Measurements from ENCODE around the gene DLGAP1.
"Not testable (repeated sequence)": the region's sequence is repeated elsewhere in the genome, so short reads cannot be mapped to it uniquely, and the experiment has no call there.

GRCh38 chr18:4287340-4287739 lies 167.8 kb downstream of the DLGAP1 start:
- TF ChIP-seq CEBPB (IDR thresholded peaks at IDR 0.05; ENCODE audit: borderline replicate concordance in 1 of 2, low read depth in 2 of 2, low read length in 2 of 2); RB1 (IDR thresholded peaks at IDR 0.05; ENCODE audit: borderline replicate concordance); POLR2AphosphoS2 (IDR thresholded peaks at IDR 0.05; ENCODE audit: low read depth, low read length); BCL11A (IDR thresholded peaks at IDR 0.05; ENCODE audit: low read depth, low read length); POLR2AphosphoS5 (IDR thresholded peaks at IDR 0.05; ENCODE audit: low read length): not testable (repeated sequence)
- TF ChIP-seq, protein P1, sequence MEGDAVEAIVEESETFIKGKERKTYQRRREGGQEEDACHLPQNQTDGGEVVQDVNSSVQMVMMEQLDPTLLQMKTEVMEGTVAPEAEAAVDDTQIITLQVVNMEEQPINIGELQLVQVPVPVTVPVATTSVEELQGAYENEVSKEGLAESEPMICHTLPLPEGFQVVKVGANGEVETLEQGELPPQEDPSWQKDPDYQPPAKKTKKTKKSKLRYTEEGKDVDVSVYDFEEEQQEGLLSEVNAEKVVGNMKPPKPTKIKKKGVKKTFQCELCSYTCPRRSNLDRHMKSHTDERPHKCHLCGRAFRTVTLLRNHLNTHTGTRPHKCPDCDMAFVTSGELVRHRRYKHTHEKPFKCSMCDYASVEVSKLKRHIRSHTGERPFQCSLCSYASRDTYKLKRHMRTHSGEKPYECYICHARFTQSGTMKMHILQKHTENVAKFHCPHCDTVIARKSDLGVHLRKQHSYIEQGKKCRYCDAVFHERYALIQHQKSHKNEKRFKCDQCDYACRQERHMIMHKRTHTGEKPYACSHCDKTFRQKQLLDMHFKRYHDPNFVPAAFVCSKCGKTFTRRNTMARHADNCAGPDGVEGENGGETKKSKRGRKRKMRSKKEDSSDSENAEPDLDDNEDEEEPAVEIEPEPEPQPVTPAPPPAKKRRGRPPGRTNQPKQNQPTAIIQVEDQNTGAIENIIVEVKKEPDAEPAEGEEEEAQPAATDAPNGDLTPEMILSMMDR (IDR thresholded peaks at IDR 0.05 in 2 of 3, conservative IDR thresholded peaks at IDR 0.05 in 1 of 3; ENCODE audit: control insufficient read depth in 2 of 3, extremely low read depth in 1 of 3, insufficient read depth in 1 of 3, low read depth in 3 of 3, low read length in 3 of 3), result not testable (repeated sequence)
